Activated T-helper 1 cell treated with anti-CD3 and anti-CD28 coated beads, Interleukin-2, amount 50 U/mL, for 16 hours (primary cell): Measurements from ENCODE around the gene TCAP.
A peak's percentile ranks its signal among the peaks of the same experiment; 100 is the strongest.

ENCODE experiments used
- DNase-seq, 2 donors: peaks; one replicate each; pipeline ENCODE4 v3.0.0-alpha.2; 2020; ENCODE audit warnings: low read depth in 1 of 2, low spot score in 1 of 2

The TCAP gene

DNA sequence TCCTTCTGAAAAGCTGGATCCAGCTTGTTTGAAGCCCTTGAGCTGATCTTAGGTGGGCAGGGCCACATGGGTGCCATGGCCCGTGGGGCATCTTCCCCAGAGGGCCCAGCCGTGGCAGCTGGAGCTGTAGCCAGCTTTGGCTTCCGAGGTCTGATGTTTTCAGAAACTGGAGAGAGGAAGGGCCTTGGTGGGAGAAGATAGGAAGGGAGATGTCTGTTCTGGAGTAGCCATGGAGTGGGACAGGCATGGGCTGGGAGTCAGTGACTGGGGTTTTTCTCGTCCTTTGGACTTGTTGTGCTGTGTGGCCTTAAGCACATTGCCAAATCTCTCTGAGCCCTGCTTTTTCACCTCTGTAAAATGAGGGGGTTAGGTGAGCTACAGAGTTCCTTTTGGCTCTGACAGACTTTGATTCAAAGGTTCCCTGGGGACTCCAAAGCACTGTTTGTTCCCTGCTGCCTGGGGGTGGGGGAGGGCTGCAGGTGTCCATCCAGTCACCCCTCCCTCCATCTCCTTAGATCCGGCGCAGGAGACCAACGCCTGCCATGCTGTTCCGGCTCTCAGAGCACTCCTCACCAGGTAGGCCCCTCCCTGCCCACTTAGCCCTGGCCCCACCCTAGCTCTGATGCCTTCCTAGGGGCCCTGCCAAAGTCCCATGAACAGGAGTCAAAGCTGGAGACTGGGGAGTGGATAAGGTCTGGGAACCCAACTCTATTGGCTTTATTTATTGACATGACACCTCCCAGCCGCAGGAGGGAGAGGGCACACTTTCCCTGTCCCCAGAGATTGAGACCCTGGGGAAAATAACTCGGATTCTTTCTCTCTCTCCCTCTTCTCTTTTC, 36.3 kb upstream of the TCAP start:
- no peak for DNase-seq

DNA sequence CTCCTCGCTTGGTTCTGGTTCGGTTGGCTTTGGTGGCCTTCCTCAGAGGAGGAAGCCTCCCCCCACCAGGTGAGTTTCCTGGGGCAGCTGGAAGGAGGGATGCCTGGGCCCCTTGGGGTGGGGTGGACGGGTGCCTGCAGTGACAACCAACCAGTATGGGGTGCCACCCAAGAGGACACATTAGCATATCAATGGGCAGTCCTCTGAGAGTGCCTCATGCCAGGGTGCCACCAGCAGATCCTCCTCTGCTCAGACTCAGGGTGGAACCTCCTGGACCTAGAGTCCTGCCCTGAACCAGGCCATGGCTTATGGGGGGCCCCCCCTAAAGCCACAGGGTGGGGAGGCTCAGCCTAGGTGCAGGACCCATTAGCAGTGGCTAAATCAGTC, 35.7 kb upstream of the TCAP start:
- no peak for DNase-seq

DNA sequence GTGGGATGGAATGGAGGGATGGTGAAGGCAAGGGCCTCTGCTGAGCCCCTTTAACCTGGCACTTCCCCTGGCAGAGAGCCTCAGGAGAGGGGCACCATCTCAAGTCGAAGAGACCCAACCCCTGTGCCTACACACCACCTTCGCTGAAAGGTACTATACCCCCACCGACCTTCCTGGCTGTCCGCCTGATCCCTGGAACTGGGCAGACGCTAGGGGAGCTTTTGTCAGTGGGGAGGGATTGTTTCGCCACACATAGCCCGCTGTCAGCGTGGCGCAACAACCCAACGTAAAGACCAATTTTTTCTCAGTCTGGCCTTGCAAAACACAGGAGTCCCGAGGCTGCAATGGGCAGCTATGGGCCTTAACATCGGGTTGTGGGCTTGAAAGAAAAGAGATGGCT, 35.3 kb upstream of the TCAP start:
- DNase-seq = no peak

DNA sequence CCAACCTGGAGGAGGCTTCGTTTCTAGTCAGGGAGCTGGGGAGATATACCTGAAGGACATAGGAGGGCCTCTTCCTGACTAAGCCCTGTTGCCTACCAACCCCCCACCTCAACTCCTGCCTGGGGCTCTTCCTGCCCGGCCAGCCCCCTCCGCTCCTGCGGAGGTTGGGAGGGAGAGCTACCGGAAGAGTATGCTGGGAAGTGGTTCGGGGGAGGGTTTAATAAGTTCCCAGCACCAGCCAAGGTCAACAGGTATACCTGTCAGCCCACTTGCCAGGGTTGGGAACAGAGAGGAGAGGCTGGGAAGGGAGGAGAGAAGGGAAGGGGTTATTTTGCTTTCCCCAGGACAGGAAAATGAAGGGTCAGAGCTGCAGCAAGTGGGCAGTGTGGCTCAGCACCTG, 33.7 kb upstream of the TCAP start:
- no peak for DNase-seq

DNA sequence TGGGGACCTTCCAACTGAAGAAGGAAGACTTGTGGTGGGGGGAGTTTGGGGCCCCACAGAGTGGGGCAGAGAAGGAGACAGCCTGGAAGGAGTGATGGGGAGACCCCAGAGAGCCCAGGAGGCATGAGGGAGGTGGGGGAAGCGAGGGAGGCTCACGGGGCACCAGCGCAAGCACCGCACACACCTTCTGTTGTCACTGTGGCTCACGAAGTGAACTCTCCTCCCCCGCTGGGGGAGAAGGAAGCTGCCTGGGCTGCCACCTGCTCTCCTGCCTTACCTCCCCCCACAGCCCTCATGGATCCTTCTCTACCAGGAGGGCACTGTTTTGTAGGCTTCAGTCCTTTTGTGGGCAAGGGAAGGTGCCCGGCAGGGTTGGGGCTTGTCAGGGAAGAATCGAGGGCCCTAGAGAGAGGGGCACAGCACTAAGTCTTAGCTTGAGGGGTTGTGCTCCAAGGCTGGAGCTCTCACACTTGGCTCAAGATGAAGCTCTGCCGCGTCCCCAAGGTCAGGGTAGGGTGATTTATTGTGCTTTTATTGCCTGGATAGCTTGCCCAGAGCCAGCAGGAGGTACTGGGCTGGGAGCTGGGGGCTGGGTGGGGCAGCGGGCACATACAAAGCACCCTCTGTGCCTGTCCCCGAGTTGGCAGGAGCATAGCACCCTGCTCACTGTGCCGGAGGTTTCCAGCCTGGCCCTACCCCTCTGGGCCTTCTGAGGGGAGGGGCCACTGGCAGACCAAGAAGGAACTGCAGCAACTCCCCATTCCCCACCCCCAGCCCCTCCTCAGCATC, 32.8 kb upstream of the TCAP start:
- no peak for DNase-seq

DNA sequence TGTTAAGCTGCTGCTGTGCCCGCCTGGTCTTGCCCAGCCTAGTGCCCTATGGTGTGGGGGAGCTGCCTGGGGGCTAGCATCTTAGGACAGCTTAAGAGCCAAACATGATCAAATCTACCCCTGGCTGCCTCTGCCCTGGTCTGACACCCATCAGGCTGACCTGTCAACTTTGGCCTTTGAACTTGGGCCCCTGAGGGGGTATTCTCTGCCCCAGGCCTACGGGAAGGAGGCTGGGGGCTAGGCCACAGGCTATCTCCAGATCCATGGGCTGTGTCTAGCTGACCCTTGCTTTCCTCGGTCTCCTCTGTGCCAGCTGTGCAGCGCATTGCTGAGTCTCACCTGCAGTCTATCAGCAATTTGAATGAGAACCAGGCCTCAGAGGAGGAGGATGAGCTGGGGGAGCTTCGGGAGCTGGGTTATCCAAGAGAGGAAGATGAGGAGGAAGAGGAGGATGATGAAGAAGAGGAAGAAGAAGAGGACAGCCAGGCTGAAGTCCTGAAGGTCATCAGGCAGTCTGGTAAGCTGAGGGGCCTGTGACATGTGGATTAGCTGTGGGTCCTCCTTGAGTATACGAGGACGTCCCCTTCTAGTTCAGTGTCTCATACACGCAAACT, 31.5 kb upstream of the TCAP start:
- DNase-seq = no peak

DNA sequence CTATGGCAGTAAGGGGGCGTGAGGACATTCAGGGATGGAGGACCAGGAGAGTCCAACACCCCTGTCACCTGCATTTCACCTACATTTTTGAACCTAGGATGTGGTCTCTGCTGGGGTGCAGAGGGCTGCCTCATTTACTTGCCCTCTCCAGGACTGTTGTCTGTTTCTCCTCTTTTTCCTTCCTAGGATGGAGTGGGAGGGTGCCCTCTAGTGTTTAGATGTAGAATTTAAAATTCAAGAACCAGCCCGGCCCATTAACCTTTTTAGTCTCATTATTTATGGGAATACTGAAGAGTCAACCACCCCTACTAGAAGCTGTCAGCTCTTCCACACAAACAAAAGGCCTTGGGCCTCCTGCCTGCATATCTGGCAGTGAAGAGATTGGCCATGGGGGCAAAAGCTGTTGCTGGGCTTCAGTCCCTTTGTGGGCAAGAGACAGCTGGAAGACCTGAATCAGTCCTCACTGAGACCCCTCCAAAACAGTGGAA, 30.7 kb upstream of the TCAP start:
- no peak for DNase-seq

DNA sequence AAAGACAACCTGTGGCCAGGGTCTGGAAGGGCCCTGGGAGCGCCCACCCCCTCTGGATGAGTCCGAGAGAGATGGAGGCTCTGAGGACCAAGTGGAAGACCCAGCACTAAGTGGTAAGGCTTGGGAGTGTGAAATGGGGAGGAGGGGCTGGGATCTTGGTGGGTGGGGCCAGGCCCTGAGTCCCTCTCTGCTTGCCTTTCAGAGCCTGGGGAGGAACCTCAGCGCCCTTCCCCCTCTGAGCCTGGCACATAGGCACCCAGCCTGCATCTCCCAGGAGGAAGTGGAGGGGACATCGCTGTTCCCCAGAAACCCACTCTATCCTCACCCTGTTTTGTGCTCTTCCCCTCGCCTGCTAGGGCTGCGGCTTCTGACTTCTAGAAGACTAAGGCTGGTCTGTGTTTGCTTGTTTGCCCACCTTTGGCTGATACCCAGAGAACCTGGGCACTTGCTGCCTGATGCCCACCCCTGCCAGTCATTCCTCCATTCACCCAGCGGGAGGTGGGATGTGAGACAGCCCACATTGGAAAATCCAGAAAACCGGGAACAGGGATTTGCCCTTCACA, 29.5 kb upstream of the TCAP start:
- no peak for DNase-seq

DNA sequence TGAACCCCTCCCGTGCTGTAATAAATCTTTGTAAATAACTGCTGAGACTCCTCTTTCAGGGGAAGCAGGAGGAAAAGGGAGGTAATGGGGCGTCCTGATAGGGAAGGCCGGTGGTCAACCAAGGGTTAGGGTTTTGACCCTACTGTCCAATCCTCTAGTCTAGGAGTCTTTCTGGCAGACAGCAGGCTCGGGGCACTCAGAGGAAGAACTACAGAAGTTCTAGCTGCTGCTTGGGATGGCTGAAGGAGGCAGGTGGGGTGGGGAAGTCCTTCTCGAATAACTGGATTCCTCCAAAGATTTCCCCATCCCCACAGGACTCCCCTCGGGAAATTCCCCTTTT, 28.6 kb upstream of the TCAP start:
- DNase-seq = no peak

DNA sequence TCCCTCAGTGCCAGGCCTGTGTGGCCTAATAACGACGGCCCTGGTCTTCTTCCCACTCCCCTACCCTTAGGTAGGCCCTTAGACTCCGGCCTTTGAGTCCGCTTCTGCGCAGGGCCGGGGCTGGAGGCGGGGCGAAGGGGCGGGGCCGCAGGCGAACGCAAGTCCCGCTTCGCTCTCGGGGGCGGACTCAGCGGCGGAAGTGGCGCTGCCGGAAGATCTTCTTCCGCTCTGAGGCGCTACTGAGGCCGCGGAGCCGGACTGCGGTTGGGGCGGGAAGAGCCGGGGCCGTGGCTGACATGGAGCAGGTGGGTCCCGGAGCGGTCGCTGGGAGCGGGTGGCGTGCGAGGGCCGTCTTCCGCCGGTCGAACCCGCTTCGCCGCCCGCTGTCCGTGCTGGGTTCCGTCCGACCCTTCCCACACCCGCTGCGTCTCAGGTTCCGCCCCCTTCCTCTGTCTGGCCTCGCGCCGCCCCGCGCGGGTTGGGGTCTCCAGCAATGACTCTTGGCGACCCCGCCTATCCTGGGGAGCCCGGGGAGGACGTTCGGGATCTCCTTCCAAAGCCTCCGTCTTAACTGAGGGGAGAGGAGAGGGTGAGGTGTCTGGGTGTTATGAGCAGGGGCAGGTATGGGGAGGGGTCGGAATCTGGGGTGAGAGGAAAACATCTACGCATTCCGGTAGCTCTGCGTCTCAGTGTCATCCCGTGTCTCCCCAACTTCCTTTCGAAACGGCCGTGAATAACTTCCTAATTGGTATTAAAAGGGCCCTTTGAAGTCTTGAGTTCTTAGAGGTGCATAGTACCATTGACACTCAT, 28.0 kb upstream of the TCAP start, which contains the start of gene STARD3:
STARD3 (plus strand) TSS at position 218 of the 810 bp plus-strand sequence. CDS start 16,388 bp downstream, outside the sequence.
- peak; percentile 81 to 82 for DNase-seq

DNA sequence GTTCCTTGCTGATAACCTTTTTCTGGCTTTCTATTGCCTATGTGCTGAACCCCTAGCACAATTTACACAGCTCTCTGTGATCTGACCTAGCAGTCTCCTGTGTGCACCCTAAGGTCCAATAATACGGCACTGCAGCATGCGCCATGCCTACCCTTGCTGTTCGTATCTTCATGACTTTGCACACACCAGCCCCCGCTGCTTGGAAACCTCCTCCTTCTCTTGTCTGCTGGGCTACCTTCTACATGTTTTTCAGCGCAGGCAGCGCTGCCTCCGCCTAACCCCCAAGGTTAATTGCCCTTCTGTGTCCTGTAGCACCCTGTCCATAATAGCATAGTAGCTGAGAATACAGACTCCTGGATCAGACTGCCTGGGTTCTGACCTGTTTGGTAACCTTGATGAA, 26.8 kb upstream of the TCAP start:
- DNase-seq = no peak

DNA sequence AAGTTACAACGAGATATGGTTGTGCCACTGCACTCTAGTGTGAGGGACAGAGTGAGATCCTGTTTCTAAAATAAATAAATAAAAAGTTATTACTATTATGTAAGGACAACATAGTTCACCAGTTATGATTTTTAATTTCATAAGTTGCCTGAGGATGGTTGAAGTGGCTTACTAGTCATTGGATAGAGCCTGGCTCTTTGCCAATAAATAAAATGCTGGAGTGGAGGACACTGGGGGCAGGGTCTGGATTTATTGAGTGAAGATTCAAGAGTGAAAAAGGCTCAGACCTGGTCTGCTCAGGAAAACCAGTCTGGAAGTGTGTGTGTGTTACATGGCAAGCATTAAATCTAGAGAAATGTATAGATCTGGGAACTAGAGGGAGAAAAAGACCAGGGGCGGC, 26.1 kb upstream of the TCAP start:
- DNase-seq = no peak

DNA sequence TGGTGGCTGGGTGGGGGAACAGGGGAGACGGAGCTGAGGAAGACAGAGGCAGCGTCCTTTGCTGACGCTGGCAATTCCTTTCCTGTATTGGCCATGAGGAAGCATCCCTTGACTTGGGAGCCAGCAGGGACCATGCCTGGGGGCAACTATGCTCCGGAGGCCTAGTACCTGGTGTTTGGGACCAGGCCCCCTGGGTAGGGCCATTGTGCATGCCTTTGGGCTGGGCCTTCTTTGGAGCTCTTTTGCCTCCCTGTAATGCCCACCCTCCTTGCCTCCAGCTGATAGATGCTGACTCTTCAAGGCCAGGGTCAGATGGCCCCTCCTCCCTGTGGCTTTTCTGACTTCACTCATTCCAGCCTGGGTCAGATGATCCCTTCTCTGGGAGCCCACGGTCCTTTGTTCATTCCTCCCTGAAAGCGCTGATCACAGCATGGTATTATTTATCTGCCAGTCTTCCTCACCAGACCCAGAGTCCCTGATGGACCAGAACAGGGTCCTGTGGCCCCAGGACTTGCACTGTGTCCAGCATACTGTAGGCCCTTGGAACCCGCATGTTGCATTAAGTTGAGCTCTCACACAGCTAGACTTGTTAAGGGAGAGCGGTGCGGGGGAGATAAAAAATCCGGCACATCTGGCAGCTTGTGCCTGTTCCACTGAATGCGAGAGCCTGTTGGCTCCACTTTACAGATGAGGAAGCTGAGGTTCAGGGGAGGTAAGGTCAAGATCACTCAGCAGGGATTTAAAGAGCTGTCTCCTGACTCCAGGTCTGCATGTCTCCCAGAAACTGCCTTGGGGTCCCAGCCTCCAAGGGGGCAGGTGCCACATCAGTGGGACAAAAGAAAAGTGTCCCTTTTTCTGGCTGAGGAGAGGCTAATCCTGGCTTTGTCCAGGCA, 25.3 kb upstream of the TCAP start:
- DNase-seq = no peak

DNA sequence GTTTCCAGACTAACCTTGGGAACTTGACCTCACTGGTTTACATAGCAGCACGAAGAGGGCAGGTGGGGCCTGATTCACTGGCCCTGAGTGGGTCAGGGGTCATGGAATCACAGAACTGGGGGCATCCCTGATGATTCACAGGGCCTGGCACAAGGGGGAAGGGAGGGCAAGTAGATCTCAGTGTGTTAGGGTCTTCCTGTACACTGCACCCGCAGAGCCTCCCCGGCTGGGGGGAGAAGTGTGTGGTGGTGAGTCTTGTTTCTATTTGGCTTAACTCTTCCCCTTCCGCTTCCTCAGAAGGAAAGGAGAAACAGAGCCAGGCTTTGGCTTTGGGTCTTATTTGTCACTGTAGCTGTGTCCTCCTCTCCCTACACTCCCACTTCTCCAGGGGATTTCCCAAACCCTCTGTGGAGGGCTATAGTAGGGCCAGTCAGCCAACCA, 24.5 kb upstream of the TCAP start:
- DNase-seq = no peak

DNA sequence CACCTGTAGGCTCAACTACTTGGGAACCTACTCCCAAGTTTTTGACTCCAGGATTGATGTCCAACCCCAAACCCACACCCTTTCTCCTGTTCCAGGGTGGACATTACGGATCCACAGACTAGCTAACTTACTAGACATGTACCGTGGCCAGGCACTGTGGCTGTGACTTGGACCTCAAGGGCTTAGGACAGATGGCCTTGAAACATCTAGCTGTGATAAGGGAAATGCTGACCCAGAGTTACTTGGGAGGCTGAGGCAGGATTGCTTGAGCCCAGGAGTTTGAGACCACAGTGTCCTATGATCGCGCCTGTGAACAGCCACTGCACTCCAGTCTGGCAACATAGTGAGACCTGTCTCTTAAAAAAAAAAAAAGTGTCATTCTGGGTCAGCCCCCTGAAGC, 24.1 kb upstream of the TCAP start:
- DNase-seq = no peak

DNA sequence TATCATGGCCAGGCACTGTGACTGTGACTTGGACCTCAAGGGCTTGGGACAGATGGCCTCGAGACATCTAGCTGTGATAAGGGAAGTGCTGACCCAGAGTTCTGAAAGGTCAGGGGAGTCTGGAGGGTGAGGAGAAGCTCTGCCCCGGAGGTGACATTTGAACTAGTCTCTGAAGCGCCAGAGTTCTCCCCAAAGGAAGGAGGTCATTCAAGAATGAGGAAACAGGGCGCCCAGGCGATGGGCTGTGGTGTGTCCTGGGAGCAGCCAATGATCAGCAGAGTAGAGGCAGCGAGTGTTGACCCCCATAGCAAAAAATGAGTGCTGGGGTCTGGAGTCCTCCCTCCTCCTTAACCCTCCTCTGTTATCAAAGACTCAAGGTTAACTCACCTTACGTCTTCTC, 23.3 kb upstream of the TCAP start:
- no peak for DNase-seq

DNA sequence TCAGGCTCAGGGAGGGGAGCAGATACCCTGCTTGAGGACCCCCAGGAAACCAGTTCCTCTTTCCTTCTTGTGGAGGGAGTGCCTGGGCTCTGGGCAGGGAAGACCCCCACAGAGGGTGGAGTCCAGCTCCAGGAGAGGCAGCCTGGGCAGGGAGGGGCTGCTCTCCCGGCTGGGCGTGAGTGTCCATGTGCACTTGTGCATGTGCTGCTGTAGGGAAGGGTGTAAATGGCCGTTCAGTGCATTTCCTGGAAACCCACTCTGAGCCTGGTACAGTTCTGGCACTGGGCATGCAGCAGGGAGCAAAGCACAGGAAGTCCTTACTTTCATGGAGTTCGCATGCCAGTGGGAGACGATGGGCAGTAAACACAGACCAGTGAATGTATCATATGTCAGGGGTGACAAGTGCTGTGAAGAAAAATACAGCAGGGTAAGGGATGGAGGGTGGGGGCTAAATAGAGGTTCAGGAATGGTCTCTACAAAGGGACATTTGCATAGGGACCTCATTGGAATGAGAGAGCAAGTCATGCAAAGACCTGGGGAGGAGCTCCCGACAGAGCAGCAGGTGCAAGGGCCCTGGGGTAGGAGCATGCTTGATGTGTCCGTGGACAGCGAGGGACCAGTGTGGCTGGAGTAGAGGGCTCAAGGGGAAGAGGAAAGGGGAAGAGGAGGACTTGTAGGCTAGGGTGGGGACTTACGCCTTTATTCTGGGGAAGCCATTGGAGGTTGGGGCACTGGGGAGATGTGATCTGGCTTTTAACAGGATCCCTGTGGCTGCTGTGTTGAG, 22.7 kb upstream of the TCAP start:
- no peak for DNase-seq

DNA sequence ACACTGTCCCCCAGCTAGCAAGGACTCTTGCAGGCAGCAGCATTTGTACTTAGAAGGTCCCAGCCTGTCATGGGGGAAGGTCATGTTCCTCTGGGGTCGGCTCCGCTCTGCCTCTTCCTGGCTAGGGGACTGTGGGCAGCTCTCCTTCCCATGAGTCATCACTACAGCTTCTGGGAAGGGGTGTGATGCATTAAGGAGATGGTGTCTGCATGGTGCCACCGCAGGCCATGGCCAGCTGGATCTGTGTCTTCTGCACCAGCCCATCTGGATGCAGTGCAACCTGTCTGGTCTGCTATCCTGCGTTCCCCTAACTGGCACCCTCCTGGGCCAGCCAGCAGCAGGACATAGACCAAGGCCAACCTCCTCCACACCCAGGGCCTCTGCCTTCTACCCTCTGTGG, 21.9 kb upstream of the TCAP start:
- no peak for DNase-seq

DNA sequence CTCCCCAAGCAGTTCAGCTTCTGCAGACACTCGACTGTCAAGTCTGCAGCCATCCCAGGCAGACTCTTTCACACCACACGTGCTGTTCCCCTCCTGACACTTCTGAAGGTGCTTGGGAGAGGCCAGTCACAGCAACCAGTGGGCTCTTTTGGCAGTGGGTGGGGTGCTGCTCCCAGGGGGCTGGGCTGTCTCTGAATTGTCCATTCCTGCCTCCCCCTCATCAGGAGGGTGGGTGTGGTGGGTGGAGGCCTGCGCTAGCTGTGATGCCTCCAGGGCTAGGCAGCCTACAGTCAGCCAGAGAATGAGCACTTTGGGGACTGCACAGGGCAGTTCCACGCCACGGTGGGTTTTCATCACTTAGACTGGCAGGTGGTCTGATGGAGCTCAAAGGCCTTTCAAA, 17.9 kb upstream of the TCAP start:
- no peak for DNase-seq
